ENCODE results near the gene IZUMO2. TPM values are rescaled to one million over a fixed set of nuclear protein-coding genes. Genes with fewer than 3 reads are reported as not detected.
A peak's percentile ranks its signal among the peaks of the same experiment; 100 is the strongest.
"Not testable (repeated sequence)": the region's sequence is repeated elsewhere in the genome, so short reads cannot be mapped to it uniquely, and the experiment has no call there.

IZUMO2 gene
- total RNA-seq, 4 donors from 2014 or later: not detected

DNA sequence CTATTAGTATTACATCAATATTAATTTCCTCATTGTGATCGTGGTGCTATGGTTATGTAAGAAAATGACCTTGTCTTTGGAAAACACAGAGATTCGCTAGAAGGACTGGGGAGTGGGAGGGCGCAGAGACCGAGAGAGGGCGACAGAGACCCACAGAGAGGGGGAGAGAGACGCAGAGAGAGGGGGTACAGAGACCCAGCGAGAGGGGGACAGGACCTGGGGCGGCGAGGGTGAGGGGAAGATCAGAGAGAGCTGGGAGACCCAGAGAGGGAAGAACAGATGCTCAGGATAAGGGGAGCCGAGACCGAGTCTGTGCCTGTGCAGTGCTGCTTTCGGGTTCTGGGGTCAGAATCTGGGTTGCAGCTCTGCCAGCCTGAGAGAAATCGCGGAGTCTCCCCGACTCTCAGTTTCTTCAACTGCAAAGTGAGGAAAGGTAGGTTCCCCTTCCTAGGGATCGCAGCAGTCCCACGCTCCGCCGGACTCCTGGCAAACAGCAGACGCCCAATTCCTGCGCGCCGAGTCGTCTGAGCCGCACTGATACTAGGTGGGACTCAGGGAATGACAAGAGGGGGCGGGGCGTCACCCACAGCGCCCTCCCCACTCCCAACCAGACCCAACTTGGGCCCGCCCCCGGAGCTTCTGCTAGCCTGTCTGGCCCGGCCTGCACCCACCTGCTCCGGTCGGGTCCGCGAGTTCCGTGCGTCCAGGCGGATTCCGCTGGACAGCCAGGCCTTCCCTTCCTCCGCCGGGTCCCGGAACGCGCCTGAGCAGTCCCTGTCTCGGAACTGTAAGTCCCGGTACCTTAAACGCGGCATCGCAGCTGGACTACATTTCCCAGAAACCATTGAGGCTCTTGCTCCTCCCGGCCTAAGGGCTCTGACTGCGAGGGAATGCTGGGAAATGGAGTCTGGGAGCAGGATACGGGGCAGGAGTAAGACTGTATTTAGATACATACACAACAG, 15.3 kb downstream of the IZUMO2 start:
- intact Hi-C loops (cut with DNase I; ENCODE audit: low total_unique reads): no loop called here
- peak; percentile 82 to 95 for DNase-seq (ENCODE audit: low spot score in 2 of 2)

DNA sequence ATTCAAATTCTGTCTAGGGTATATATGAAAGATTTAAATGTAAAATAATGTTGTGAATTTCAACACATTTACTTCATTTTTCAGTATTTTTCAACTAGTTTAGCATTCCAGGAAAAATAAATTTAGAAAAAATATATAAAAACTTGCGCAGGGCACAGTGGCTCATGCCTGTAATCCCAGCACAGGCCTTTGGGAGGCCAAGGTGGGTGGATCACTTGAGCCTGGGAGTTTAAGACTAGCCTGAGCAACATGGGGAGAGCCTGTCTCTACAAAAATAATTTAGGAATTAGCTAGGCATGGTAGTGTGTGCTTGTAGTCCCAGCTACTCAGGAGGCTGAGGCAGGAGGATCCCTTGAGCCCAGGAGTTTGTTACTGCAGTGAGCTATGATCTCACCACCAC, 21.2 kb downstream of the IZUMO2 start:
- DNase-seq (ENCODE audit: low spot score in 2 of 2); H3K4me3 ChIP-seq (ENCODE audit: low read depth, poor library complexity, severe bottlenecking); intact Hi-C loops (cut with DNase I; ENCODE audit: low total_unique reads): not testable (repeated sequence)
- 91% methylated on average over 1 of the region's 1 CpG for WGBS, 2 donors

More for the DNA sequence above, 15.3 kb downstream of the IZUMO2 start:
- TF ChIP-seq, protein P1, sequence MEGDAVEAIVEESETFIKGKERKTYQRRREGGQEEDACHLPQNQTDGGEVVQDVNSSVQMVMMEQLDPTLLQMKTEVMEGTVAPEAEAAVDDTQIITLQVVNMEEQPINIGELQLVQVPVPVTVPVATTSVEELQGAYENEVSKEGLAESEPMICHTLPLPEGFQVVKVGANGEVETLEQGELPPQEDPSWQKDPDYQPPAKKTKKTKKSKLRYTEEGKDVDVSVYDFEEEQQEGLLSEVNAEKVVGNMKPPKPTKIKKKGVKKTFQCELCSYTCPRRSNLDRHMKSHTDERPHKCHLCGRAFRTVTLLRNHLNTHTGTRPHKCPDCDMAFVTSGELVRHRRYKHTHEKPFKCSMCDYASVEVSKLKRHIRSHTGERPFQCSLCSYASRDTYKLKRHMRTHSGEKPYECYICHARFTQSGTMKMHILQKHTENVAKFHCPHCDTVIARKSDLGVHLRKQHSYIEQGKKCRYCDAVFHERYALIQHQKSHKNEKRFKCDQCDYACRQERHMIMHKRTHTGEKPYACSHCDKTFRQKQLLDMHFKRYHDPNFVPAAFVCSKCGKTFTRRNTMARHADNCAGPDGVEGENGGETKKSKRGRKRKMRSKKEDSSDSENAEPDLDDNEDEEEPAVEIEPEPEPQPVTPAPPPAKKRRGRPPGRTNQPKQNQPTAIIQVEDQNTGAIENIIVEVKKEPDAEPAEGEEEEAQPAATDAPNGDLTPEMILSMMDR (IDR thresholded peaks at IDR 0.05): no peak
- TF ChIP-seq POLR2A (IDR thresholded peaks at IDR 0.05): no peak
- H3K4me3 ChIP-seq (ENCODE audit: low read depth, poor library complexity, severe bottlenecking): peak overlapping the region; percentile 33
- WGBS, 2 donors: 0 to 1% methylated on average over 40 to 48 of the region's 52 CpGs

DNA sequence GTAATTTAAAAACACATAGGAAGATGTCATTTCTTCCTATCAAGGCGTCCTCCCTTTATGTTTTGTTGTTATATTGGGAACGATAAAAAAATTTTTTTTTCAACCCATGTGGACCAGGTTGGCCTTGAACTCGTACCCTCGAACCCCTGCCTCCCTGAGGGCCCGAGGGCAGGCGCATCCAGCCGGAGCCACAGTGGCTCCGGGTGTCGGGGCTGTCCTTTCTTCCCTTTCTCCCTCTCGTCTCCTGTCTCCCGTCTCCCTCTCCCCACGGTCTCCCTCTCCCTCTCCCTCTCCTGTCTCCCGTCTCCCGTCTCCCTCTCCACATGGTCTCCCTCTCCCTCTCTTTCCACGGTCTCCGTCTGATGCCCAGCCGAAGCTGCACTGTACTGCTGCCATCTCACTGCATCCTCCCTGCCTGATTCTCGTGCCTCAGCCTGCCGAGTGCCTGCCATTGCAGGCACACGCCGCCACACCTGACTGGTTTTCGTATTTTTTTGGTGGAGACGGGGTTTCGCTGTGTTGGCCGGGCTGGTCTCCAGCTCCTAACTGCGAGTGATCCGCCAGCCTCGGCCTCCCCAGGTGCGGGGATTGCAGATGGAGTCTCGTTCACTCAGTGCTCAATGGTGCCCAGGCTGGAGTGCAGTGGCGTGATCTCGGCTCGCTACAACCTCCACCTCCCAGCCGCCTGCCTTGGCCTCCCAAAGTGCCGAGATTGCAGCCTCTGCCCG, 22.8 kb downstream of the IZUMO2 start:
- DNase-seq (ENCODE audit: low spot score in 2 of 2); intact Hi-C loops (cut with DNase I; ENCODE audit: low total_unique reads); H3K4me3 ChIP-seq (ENCODE audit: low read depth, poor library complexity, severe bottlenecking): not testable (repeated sequence)
- WGBS, 2 donors: 90 to 91% methylated on average over 31 of the region's 36 CpGs

DNA sequence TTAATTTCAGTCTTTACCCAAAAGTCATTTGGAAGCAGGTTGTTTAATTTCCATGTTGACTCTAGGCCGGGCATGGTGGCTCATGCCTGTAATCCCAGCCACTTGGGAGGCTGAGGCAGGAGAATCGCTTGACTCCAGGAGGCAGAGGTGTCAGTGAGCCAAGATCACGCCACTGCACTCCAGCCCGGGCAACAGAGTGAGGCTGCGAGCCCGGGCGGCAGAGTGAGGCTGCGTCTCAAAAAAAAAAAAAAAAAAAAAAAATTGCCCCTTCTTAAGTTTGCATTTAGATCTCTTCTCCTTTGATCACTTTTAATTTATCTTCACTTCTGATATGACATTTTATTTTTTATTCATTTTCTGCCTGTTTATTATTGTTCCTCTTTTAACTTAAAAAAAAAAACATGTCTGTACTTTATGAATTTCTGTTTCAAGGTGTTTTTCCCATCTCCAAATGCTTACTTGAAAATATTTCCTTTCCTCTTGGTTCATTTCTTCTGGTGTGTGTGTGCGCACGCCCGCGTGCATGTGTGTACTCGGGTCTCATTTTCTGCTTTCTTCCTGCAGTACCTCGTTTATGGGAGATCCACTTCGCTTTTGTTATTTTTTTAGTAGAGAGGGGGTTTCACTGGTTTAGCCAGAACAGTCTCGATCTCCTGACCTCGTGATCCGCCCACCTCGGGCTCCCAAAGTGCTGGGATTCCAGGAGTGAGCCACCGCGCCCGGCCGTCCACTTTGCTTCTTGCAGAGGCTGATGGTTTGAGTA, 26.3 kb downstream of the IZUMO2 start:
- H3K4me3 ChIP-seq (ENCODE audit: low read depth, poor library complexity, severe bottlenecking); intact Hi-C loops (cut with DNase I; ENCODE audit: low total_unique reads): not testable (repeated sequence)
- peak; percentile 27 to 92 for DNase-seq (ENCODE audit: low spot score in 2 of 2)
- 37 to 43% methylated on average over 23 of the region's 23 CpGs for WGBS, 2 donors

DNA sequence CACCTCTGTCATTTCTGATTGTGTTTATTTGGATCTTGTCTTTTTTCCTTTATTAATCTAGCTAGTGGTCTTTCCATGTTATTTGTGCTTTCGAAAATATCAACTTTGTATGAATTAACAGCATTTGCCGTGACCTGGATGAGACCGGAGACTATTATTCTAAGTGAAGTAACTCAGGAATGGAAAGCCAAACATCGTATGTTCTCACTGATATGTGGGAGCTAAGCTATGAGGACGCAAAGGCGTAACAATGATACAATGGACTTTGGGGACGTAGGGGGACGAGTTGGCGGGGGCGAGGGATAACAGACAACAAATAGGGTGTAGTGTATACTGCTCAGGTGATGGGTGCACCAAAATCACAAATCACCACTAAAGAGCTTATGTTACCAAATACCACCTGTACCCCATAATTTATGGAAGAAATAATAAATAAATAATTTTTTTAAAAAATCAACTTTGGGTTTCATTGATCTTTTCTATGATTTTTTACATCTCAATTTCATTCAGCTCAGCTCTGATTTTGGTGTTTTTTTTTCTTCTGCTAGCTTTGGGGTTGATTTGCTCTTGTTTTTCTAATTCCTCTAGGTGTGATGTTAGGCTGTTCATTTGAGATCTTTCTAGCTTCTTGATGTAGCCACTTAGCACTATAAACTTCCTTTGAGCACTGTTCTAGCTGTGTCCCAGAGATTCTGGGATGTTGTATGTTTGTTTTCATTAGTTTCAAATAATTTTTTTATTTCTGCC, 27.1 kb downstream of the IZUMO2 start:
- DNase-seq (ENCODE audit: low spot score in 2 of 2): peak in 1 of 2 donors; percentile 91
- intact Hi-C loops (cut with DNase I; ENCODE audit: low total_unique reads); H3K4me3 ChIP-seq (ENCODE audit: low read depth, poor library complexity, severe bottlenecking): not testable (repeated sequence)
- WGBS, 2 donors: 90% methylated on average over 10 of the region's 10 CpGs

DNA sequence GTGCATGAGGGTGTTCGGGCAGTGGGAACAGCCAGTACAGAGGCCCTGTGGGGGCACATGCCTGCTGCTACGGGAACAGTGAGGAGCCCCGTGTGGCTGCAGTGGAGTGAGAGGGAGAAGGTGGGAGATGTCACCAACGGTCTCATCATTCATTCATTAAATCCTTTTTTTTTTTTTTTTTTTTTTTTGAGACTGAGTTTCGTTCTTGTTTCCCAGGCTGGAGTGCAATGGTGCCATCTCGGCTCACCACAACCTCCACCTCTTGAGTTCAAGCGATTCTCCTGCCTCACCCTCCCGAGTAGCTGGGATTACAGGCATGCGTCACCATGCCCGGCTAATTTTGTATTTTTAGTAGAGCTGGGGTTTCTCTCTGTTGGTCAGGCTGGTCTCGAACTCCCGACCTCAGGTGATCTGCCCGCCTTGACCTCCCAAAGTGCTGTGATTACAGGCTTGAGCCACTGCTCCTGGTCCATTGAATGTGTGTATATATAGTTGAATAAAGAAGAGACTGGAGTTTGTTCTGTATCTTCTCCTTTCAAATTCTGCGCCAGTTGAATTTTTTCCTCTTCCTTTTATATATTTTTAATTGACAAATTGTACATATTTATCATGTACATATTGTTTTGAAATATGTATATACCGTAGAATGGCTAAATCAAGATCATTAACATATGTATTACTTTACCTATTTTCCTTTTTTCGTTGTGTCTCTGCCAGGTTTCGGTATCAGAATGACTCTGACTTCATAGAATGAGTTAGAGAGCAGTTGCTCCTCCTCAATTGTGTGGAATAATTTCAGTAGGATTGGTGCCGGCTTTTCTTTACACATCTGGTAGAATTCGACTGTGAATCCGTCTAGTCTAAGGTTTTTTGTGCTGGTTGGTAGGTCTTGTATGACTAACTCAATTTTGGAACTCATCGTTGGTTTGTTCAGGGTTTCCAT, 28.0 kb downstream of the IZUMO2 start:
- 80 to 81% methylated on average over 20 to 21 of the region's 21 CpGs for WGBS, 2 donors
- H3K4me3 ChIP-seq (ENCODE audit: low read depth, poor library complexity, severe bottlenecking); intact Hi-C loops (cut with DNase I; ENCODE audit: low total_unique reads); DNase-seq (ENCODE audit: low spot score in 2 of 2): not testable (repeated sequence)

DNA sequence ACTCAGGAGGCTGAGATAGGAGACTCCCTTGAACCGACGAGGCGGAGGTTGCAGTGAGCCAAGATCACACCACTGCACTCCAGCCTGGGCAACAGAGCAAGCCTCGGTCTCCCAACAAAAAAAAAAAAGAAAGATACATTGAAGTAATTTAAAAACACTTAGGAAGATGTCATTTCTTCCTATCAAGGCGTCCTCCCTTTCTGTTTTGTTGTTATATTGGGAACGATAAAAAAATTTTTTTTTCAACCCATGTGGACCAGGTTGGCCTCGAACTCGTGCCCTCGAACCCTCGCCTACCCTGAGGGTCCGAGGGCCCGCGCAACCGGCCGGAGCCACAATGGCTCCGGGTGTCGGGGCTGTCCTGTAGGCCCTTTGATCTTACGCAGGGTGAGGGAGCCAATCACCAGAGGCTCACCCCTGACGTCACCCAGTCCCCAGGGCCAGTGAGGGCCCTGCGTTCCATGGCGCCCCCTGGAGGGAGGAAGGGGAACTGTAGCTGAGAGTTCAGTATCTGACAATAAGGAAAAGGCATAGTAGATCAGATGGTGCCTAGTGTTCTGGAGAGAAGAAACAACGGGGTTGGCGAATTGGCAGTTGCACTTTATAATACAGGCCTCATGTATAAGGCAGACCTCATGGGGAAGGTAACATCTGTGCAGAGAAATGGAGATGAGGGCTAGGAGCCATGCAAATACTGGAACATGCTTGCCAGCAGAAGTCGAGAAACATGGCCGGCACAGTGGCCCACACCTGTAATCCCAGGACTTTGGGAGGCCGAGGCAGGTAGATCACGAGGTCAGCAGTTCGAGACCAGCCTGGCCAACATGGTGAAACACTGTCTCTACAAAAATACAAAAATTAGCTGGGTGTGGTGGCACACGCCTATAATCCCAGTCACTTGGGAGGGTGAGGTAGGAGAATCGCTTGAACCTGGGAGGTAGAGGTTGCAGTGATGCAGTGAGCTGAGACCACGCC, 29.3 kb downstream of the IZUMO2 start:
- H3K4me3 ChIP-seq (ENCODE audit: low read depth, poor library complexity, severe bottlenecking); DNase-seq (ENCODE audit: low spot score in 2 of 2); intact Hi-C loops (cut with DNase I; ENCODE audit: low total_unique reads): not testable (repeated sequence)
- 51 to 64% methylated on average over 25 of the region's 31 CpGs for WGBS, 2 donors

DNA sequence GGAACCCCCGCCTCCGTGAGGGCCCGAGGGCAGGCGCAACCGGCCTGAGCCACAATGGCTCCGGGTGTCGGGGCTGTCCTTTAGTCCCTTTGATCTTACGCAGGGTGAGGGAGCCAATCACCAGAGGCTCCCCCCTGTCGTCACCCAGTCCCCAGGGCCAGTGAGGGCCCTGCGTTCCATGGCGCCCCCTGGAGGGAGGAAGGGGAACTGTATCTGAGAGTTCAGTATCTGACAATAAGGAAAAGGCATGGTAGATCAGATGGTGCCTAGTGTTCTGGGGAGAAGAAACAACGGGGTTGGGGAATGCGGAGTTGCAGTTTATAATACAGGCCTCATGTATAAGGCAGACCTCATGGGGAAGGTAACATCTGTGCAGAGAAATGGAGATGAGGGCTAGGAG, 59.1 kb downstream of the IZUMO2 start:
- DNase-seq (ENCODE audit: low spot score in 2 of 2); H3K4me3 ChIP-seq (ENCODE audit: low read depth, poor library complexity, severe bottlenecking); intact Hi-C loops (cut with DNase I; ENCODE audit: low total_unique reads): not testable (repeated sequence)
- WGBS, 2 donors: no CpG with 5 or more reads among the region's 13 CpGs

DNA sequence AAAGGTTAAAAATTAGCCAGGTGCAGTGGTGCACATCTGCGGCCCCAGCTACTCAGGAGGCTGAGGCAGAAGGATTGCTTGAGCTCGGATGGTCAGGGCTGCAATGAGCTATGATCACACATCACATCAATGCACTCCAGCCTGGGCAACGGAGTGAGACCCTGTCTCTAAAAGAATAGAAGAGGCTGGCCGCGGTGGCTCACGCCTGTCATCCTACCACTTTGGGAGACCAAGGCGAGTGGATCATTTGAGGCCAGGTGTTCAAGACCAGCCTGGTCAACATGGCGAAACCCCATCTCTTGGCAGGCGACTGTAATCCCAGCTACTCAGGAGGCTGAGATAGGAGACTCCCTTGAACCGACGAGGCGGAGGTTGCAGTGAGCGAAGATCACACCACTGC, 59.7 kb downstream of the IZUMO2 start:
- H3K4me3 ChIP-seq (ENCODE audit: low read depth, poor library complexity, severe bottlenecking); DNase-seq (ENCODE audit: low spot score in 2 of 2); intact Hi-C loops (cut with DNase I; ENCODE audit: low total_unique reads): not testable (repeated sequence)
- no CpG with 5 or more reads among the region's 13 CpGs for WGBS, 2 donors
